HG03521 (cell line): ENCODE data around the gene PCSK7.
"Not testable (repeated sequence)": the region's sequence is repeated elsewhere in the genome, so short reads cannot be mapped to it uniquely, and the experiment has no call there.

Experiments used
- ATAC-seq: cut with Tn5 transposase; IDR thresholded peaks from one replicate; pipeline ENCODE4 v1.9.1; 2021; ENCODE audit warnings: mild to moderate bottlenecking, moderate library complexity; ENCODE audit not compliant: unreplicated experiment

PCSK7 gene

DNA sequence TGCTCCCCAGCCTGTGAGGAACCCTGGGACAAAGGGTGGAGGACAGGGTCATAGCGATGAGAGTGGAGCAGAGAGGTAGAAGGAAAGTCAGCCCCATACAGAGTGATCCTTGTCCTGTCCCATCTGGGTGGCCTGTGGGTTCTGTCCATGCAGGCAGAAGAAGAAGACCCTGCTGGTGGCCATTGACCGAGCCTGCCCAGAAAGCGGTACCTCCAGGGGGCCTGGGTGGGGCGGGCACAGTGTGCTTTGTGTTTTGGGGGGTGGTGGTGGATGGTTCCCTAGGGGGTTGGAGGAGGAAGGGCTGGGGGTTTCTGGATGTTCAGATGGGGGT, 45.5 kb downstream of the PCSK7 start:
- ATAC-seq: no peak

DNA sequence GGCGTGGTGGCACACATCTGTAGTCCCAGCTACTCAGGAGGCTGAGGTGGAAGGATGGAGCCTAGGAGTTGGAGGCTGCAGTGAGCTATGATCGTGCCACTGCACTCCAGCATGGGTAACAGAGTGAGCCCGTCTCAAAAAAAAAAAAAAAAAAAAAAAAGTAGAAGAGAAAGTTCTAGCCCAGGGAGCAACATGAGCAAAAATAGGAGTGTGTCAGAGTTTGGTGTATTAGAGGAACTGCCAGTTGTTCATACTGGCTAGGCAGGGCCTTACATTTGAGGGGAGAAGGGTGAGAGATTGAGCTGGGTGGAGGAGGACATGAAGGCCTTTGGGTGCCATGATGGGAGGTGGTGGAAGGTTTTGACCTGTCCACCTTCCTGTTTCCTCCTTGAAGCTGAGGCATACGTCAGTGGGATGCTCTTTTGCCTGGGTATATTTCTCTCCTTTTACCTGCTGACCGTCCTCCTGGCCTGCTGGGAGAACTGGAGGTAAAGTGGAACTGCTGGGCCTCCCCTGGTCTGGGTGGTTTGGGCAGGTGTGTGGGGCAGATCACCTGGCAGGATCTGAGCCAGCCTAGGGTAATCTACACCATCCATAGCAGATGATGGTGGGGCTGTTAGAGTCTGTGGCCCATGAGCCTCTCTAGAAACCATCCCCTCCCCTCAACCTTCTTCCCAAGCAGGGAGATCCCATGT, 46.0 kb downstream of the PCSK7 start:
- ATAC-seq: no peak

DNA sequence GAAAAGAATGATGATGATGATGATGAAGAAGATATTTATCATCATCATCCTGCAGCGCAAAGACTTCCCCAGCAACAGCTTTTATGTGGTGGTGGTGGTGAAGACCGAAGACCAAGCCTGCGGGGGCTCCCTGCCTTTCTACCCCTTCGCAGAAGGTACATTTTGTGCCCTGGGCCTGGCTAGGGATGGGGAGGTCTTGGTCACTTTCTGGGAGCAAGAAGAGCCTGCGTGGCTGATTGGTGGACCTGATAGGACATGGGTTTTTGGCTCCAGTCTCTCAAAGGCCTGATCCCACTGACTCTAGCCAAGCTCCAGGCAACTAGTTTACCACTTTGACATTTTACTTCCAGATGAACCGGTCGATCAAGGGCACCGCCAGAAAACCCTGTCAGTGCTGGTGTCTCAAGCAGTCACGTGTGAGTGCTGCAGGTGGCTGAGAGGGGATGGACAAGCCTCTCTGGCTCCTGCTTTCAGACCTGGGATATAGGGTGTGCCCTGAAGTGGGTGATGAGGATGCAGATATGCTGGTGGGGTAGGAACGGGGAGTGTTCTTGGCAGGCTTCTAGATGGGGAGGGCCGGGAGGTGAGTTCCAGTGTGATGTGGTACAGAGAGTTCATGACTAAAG, 48.0 kb downstream of the PCSK7 start:
- ATAC-seq: no peak

DNA sequence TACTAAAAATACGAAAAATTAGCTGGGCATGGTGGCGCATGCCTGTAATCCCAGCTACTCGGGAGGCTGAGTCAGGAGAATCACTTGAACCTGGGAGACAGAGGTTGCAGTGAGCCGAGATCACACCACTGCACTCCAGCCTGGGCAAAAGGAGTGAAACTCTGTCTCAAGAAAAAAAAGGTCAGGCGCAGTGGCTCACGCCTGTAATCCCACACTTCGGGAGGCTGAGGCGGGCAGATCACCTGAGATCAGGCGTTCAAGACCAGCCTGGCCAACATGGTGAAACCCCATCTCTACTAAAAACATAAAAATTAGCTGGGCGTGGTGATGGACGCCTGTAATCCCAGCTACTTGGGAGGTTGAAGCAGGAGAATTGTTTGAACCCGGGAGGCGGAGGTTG, 48.7 kb downstream of the PCSK7 start:
- not testable (repeated sequence) for ATAC-seq

DNA sequence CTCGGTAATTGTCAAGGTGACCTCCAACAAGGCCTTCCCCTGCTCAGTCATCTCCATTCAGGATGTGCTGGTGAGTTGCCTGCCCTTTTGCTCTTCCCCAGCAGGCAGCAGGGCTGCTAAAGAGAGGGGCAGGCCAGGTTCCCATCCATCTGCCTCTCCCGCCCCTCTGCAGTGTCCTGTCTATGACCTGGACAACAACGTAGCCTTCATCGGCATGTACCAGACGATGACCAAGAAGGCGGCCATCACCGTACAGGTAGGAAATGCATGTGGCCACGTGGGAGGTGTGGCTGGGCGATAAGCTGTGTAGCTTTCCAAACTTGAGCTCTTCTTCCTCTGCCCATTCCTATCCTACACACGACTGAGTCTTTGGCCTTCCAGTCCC, 49.3 kb downstream of the PCSK7 start:
- ATAC-seq: no peak

DNA sequence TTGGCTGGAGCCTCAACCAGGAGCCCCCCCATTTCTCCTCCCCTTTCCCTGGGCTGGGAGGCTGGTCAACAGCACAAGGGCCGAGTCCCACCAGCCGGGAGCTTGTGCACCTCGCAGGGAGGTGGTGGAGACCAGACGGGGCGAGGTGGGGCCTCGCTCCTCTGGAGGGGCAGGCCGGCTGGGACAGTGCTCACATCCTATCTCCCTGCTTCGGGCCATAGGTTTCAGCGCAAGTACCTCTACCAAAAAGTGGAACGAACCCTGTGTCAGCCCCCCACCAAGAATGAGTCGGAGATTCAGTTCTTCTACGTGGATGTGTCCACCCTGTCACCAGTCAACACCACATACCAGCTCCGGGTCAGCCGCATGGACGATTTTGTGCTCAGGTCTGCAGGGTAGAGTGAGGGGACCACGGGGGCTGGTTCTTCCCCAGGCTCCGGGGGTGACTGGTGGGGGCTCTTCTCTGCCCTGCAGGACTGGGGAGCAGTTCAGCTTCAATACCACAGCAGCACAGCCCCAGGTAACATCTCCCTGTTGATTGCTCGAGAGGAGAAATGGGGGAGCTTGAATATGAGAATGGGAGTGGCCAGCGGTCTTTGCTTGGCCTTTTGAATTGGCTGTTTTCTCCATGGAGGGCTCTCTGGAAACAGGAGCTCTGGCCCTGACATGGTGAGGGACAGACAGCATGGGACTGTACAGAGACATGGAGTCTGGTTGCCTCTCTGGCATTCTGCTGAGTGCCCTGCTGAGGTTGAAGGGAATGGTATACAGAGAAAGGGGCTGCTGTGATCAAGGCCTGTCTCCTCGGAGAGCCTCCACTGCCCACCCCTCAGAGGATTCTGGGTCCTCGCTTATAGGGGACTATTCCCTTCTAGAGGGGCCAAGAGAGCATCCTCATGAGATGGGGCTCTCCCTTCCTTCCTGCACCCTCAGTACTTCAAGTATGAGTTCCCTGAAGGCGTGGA, 50.0 kb downstream of the PCSK7 start:
- no peak for ATAC-seq

DNA sequence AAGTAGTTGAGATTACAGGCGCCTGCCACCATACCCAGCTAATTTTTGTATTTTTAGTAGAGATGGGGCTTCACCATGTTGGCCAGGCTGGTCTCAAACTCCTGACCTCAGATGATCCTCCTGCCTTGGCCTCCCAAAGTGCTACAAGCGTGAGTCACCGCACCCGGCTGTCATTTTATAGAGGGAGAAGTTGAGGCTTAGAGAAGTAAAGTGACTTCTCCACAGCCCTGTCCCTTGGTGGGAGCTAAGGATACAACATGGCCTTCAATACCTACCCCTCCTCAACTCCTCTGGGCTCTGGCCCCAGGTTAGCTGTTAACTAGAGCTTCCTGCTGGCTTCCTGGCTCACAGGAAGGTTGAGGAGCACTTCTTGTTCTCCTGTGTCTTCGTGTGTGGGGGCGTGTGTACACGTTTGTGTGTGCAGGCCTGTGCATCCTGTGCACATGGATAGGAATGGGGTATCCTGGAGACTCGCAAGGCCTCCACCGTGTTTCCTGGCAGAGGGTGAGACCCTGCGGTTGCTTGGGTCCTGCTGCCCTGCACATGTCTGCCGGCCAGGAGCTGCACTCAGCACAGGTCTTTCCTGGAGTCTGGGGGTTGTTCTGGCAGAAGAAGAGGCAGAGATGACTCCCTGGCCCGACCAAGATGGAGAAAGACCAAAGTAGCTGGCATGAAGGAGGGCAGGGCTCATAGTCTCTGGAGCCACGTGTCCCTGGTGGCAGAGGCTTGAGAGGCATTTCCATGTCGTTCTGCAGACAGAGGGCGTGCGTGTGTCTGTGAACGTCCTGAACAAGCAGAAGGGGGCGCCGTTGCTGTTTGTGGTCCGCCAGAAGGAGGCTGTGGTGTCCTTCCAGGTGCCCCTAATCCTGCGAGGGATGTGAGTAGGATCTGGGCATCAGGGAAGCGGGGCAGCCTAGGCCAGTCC, 51.0 kb downstream of the PCSK7 start:
- no peak for ATAC-seq

DNA sequence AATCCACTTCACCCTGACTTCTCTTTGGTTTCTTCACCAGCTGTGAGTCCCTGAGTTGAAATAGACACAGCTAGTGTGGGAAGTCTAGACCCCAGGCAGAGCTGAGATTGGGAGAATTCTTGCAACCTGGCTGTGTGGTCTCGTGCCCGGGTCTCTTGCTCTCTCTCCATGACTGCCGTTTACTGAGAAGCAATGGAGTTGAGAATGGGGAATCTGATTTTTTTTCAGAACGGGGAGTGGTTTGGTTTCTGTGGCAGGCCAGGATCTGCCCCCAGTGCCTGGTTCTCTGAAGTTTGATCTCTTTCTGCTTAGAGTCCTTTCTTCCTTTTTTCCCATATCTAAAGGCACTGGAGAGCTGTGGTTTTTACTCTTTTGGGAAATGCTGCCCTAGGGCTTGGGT, 51.9 kb downstream of the PCSK7 start:
- ATAC-seq: no peak

DNA sequence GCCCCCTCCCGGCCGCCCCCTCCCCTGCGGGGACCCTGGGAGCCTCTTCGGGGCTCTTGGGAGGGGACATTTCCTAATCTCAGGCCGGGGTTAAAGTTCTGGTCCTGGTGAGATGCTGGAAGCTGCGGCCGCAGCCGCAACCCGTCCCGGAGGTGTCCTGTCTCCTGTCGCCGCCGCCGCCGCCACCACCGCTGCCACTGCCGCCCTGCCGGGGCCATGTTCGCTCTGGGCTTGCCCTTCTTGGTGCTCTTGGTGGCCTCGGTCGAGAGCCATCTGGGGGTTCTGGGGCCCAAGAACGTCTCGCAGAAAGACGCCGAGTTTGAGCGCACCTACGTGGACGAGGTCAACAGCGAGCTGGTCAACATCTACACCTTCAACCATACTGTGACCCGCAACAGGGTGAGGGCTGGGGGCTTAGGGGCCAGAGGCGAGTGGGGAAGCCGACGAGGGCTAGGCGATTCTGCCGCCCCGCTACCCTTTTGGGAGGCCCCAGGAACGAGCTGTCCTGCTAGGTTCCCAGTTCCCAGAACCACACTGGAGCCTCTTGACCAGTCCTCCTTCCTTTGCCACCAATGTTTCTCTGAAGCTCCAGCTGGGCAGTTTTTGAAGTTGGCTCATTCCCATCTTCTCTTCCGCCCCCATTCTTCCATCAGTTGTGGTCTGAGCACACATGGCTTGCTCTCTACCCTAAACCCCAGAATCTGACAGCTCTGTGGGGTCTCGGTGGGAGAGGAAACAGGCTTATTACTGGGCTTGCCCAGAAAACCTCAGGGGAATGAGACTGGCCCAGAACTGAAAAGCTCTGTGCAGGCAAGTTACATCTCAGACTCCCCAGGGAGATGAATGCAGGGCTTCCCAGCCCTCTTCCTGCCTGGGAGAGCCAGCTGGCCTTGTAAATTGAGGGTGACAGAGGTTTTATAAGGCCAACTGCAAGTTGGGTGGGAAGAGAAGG, 52.5 kb downstream of the PCSK7 start:
- ATAC-seq: peak; percentile 34

DNA sequence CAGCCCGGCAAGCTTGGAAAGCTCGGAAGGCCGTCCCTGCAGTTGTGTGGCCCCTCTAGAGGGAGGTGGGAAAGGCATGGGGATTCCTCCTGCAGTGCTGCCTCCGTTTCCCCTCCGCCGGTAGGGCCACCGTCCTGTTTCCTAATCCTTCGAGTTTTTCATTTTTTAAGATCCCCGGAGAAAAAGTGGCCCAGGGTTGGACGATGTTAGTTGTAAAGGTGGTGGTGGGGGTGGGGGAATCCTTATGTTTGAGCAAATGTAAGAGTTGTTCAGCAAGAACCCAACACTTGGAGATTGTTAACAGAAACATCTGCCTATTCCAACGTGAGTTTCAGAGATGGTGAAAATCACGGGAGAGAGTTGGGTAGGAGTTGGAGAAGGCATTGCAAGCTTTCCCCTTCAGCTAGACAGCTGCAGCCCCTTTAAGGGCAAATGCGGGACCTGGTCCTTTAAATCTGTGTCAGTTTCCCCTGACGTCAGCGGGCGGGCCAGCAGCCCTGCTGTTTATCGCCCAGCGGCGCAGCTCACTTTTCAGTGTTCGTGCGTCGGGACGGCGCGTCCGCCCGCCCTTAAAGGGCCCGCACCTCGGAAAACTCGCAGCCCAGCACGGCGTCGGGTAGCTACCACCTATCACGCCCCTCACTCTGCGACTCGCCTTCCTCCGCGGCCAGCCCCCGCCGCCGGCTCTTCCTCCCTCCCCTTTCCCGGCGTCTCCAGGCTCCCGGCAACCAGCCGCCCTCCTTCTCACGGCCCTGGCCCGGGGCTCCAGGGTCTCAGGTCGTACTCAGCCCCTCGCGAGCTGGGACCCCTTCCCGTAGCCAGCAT, 53.5 kb downstream of the PCSK7 start, which contains the start of gene SIDT2:
TSS of gene SIDT2 (plus strand) at position 534 of the 825 bp plus-strand sequence. CDS start 521 bp downstream, outside the sequence.
- peak; percentile 86 for ATAC-seq

DNA sequence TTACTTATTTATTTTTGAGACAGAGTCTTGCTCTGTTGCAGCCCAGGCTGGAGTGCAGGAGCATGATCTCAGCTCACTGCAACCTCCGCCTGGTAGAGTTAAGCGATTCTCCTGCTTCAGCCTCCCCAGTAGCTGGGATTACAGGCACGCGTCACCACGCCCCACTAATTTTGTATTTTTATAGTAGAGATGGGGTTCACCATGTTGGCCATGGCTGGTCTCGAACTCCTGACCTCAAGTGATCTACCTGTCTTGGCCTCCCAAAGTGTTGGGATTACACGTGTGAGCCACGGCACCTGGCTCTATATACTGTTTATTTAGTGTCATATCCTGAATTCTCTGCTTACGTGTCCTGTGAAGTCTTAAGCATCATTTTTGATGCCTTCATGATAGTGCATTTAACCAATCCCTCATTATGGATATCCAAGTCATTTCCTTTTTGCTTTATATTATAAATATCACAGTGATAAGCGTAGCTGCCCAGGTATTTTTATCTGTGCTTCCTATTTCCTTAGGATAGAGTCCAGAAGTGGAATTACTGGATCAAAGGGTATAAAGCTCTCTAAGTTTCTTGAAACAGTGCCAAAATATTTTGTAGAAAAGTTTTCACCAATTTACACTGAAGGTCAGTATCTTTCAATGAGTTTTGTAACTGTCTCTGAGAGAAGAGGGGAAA, 54.2 kb downstream of the PCSK7 start:
- no peak for ATAC-seq

DNA sequence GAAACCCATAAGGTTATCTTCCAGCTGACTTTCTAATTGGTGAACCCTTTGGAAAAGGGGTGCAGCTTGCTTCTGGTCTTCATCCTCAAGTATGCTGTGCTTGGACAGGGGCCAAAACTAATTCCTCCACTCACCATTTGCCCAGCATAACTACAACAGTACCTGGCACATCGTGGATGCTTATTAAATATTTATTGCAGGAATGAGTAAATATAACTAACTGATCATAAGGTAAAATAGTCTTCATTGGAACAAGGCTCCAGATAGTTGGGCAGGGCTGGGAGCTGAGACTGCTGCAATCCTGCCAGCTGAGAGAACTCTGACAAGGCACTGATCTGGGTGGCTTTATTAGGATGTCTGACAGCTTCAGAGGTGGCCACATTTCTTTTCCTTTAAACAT, 55.7 kb downstream of the PCSK7 start:
- ATAC-seq: no peak

DNA sequence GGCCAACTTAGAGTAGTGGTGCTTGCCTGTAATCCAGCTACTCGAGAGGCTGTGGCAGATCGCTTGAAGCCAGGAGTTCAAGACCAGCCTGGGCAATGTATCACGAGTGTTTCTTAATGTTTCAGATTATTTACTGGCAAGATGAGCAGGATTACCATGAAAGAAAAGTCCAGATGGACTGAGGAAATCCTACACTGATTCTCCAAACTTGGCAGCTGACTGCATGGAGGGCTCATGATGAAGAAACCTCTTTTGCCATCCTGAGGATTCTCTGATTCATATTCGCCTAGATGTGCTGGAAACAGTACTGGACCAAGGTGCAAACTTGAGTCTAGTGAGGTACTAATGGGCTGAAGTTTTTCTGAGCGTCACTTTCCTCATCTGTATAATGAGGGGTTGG, 56.1 kb downstream of the PCSK7 start:
- ATAC-seq: no peak

DNA sequence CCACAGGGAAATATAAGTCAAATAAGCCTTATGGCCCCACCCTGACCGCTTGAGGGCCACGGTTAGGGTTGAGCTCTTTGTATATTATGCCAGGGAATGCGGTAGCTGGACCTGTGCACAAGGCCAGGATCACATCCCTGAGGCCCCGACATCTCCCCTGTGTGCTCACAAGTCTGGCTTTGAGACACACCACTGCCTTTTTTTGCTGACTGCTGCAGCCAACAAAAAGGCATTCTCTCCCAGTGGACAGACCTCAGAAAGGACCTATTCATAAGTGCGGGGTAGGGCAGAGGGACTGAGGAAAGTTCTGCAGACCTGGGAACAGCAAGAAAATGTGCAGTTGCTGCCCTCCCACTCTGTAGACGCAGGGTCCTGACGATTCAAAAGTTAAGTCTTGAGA, 56.8 kb downstream of the PCSK7 start:
- no peak for ATAC-seq

DNA sequence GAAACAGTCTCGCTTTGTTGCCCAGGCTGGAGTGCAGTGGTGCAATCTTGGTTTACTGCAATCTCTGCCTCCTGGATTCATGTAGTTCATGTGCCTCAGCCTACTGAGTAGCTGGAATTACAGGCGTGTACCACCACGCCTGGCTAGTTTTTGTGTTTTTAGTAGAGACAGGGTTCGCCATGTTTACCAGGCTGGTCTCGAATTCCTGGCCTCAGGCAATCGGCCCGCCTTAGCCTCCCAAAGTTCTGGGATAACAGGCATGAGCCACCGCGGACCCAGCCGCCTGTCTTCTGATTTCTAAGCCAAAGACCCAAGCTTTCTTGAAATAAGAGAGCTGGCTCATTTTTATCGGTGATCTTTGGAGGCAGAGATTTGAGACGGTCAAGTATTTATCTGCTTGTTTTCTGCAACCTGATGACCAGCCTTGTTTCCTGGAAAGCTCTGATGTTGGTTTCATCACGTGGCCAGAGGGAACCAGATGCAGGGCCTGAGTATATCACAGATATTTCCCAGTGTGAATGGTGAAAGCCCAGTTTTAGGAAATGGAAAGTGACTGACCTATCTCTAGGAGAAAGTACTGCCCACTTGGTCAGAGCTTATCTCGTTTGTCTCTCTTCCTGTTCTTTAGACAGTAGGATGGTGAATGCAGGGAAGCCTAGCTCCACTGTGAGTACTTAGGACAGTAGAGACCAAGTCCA, 59.0 kb downstream of the PCSK7 start:
- no peak for ATAC-seq

DNA sequence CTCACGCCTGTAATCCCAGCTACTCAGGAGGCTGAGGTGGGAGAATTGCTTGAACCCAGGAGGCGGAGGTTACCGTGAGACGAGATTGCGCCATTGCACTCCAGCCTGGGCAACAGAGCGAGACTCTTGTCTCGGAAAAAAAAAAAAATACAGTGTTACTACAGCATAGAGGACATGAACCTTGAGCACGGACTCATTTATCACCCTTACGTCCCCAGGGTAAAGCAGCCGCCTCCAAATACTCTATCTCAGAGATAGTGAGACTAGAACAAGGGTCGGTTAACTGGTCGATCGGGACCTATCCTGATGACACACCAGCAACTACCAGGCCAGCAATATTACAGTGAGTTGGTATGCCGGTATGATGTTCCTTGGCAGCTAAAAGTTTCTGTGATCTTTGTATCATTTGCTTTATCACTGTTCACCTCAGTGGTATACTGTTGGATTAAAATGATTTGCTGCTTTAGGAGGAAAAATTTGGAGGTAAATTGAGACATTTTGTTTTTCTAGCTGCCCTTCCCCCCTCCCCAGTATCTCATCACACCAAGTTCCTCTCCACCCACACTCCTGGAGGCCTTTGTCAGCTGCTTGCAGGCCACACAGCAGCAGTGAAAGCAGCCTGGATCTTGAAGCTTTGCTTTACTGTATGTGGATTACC, 60.3 kb downstream of the PCSK7 start:
- ATAC-seq: no peak

DNA sequence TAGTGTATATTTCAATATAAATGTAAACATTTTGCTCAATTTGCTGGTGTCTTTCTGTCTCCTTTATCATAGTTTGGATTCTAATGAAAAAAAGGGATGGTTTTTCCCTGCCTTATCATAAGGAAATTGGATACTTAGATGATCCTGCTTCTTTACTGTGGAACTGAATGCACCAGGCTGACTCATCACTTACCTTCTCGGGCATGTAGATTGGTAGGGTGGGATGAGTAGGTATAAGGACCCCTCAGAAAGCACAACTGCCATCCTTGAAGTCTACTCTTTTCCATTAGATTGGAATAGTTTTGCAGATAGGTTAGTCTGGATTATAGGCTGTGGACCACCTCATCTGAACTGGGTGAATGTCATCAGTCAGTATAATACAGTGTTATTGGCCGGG, 60.9 kb downstream of the PCSK7 start:
- no peak for ATAC-seq
